Stimulated activated CD4-positive, alpha-beta T cell treated with anti-CD3 and anti-CD28 coated beads, Interleukin-1b, Interleukin-23, amount 100 ng/mL, for 4 hours (primary cell): ENCODE results near the gene SEPHS2.
A peak's percentile ranks its signal among the peaks of the same experiment; 100 is the strongest.
"Not testable (repeated sequence)": the region's sequence is repeated elsewhere in the genome, so short reads cannot be mapped to it uniquely, and the experiment has no call there.

ENCODE experiments used
- DNase-seq, 2 donors: peaks; one replicate each; pipeline ENCODE4 v3.0.0-alpha.2; 2020; ENCODE audit warnings: low read depth in 2 of 2

SEPHS2 gene

GRCh38 chr16:30470170-30470512 is 24.5 kb upstream of the SEPHS2 start:
- no peak for DNase-seq

GRCh38 chr16:30464078-30464477 is 18.4 kb upstream of the SEPHS2 start:
- no peak for DNase-seq

DNA sequence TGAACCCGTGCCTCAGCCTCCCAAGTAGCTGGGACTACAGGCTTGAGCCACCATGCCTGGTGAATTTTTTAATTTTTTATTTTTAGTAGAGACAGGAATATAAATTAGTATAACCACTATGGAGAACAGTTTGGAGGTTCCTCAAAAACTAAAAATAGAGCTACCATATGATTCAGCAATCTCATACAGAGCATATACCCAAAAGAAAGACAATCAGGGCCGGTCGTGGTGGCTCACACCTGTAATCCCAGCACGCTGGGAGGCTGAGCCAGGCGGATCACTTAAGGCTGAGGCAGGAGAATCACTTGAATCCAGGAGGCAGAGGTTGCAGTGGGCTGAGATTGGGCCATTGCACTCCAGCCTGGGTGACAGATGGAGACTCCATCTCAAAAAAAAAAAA is 15.8 kb upstream of the SEPHS2 start:
- DNase-seq: not testable (repeated sequence)

DNA sequence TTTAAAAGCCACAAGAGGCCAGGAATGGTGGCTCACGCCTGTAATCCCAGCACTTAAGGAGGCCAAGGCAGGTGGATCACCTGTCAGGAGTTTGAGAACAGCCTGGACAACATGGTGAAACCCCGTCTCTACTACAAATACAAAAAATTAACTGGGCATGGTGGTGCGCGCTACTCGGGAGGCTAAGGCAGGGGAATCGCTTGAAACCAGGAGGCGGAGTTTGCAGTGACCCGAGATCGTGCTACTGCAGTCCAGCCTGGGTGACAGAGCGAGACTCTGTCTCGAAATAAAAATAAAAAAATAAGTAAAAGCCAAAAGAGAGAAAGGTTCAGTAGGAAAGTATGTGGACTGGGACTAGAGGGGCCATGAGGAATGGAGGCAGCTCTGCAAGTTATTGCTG is 13.8 kb upstream of the SEPHS2 start:
- no peak for DNase-seq

DNA sequence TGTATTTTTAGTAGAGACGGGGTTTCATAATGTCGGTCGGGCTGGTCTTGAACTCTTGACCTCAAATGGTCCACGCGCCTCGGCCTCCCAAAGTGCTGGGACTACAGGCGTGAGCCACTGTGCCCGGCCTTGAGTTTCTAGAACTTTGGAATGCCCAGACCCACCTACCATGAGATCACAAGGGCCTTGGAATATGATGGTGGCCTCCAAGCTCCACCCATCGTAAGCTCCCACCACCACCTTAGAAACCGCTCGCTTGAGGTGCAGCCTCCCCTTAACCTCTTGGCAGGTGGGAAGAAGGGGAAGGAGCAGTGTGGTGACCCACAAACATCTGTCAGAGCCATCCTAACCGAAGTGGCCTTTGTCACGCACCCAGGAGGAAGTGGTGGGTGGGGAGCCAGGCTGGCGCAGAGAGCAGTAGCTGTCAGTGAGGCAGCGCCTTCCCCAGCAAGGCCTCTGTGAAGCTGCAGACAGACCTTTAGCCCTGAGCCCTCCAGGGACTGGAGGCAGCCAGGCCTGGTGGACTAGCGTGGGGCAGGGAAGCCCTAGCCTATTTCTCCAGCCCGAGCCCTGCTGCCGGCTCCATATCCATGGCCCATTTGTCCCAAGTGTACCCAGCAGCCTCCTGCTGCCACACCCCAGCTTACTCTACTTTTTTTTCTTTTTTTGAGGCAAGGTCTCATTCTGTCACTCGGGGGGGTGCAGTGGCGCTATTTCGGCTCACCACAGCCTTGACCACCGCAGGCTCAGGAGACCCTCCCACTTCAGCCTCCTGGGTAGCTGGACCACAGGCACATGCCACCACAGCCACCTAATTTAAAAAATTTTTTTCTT is 13.1 kb upstream of the SEPHS2 start:
- DNase-seq: peak; percentile 62 to 65

GRCh38 chr16:30457743-30458560 is 12.3 kb upstream of the SEPHS2 start:
- no peak for DNase-seq

- no peak for DNase-seq
Observed at GRCh38 chr16:30457256-30457655, 11.6 kb upstream of the SEPHS2 start.

GRCh38 chr16:30456302-30456701 is 10.6 kb upstream of the SEPHS2 start:
- no peak for DNase-seq

DNA sequence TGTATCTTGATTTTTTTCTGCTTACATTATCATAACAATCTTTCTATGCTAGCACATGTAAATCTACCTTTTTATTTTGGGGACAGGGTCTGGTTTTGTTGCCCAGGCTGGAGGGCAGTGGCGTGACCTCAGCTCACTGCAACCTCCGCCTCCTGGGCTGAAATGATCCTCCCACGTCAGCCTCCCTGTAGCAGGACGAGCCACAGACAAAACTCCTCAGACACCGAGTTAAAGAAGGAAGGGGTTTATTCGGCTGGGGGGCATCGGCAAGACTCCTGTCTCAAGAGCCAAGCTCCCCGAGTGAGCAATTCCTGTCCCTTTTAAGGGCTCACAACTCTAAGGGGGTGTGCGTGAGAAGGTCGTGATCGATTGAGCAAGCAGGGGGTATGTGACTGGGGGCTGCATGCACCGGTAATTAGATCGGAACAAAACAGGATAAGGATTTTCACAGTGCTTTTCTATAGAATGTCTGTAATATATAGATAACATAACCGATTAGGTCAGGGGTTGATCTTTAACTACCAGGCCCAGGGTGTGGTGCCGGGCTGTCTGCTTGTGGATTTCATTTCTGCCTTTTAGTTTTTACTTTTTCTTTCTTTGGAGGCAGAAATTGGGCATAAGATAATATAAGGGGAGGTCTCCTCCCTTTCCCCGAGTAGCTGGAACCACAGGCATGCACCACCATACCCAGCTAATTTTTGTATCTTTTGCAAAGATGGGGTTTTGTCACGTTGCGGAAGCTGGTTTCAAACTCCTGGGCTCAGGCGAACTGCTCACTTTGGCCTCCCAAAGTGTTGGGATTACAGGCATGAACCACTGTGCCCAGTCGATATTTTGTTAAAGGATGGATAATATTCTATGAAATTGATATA is 7.3 kb upstream of the SEPHS2 start:
- DNase-seq: not testable (repeated sequence)

DNA sequence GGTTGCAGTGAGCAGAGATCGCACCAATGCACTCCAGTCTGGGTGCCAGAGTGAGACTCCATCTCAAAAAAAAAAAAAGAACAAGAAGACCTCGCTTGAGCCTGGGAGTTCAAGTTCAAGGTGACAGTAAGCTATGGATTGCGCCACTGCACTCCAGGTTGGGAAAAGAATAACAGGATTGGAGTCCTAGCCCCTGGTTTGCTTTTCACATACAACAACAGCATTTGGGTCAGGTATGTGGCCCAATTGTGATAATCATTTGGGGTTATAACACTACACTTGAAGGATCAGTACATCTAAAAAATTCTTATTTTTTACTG is 3.4 kb upstream of the SEPHS2 start:
- no peak for DNase-seq

DNA sequence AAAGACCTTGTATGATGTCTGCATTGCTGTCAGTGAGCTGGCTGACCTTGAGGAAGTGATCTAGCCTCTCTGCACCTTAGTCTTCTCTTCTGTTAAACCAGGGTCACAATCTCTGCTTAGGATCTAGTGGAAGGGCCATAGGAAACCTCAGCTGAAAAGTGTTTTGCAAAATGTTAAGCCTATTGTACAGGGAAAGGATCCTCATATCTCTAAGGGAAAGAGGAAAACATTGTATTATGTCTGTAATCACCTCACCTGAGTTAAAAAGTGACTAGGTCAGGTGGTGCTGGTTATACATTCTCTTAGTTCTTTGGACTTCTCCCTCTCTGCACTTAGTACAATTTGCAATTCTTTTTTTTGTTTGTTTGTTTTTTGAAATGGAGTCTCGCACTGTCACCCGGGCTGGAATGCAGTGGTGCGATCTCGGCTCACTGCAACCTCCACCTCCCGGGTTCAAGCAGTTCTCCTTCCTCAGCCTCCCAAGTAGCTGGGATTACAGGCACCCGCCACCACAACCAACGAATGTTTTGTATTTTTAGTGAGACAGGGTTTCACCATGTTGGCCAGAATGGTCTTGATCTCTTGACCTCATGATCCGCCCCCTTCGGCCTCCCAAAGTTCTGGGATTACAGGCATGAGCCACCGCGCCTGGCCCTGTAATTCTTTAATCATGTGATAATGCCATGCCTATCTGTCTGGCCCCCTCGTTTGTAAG is 2.0 kb upstream of the SEPHS2 start:
- DNase-seq: no peak

DNA sequence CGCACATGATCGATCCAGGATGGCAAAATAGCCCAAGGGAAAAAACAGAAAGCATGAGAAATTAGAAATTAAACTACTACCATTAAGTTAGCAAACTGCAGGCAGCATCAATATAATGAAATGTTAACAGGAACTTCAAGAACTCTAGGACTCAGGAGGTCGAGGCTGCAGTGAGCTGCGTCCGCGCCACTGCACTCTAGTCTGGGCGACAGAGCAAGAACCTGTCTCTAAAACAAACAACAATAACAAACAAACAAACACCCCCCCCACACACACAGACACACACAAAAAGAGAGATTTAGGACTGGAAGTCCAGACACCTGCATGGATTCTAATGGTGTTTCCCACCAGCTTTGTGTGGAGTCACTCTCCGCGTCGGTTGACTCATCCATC is 525 bp upstream of the SEPHS2 start:
- DNase-seq: no peak

GRCh38 chr16:30445149-30445407 is 596 bp downstream of the SEPHS2 start:
- no peak for DNase-seq

DNA sequence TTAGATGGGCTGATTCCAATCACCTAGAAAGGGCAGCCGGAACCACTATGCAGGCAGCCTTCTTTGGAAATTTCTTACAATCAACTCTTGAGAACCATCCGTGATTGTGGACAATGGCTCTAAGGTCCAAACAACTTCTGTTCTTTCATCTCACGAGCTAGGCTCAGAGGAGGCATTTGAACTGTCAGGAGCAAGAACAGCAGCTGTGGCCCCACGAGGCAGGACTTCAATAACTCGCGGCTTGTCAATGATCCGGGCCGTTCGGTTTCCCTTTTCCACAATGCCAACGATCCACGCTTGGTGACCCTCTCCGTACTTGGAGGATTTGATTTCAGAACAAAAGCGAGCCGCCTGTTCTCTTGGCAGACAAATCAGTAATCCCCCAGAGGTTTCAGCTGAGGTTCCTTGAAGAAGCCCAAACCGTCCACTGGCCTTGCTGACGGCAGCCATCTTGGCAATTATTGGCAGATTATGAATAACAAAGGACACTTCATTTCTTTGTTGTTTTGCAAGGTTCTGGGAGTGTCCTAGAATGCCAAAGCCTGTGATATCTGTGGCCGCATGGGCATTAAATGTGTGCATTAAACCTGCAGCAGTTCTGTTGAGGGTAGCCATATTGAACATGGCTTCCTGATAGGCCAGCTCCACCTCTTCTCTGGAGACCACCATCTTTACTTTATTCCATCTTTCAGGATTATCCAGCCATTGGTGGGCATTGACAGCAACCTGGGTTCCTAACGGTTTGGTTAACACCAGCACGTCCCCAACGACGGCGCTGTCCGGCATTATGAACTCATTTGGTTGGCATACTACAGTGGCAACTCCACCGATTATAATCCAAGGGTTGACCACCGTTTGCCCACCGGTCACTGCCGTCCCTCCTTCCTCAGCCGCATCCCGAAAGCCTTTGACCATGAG is 1.2 kb downstream of the SEPHS2 start:
- no peak for DNase-seq

DNA sequence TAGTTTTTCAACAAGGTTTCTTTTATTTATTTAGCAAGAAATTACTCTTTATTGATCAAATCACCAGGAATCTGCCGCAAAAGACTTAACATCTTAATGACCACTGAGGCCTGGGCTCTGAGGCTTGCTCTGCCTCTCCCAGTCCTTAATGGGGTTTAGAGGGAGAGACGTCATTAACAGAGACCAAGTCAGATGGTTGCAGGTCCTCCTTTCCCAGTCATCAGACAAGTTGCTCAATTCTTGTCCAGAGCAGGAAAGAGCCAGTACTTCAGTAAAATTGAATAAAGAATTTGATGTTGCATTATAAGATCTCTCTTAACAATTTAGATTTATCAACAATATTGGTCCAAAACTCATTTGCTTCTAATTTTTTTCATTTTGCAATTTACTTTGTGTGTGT is 2.0 kb downstream of the SEPHS2 start:
- no peak for DNase-seq

DNA sequence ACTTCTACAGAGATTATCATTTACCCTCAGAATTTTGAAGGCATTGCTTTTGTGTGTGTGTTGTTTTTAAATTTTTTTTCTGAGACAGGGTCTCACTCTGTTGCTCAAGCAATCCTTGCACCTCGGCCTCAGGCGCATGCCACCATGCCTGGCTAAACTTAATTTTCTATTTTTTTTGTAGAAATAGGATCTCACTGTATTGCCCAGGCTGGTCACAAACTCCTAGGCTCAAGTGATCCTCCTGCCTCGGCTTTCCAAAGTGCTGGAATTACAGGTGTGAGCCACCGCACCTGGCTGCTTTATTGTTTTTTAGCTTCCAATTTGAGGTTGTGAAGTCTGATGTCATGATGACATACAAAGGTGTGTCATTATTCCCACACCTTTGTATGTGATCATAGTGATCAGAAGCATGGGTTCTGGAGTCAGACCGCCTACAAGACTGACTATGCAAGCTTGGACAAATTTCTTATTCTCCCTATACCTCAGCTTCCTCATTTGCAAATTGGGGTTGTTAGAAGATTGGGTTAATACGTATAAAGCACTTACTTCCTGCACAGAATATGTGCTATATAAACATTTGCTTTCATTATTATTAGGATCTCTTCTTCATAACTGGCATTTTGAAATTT is 5.8 kb downstream of the SEPHS2 start:
- DNase-seq: no peak

- no peak for DNase-seq
Observed at GRCh38 chr16:30438835-30439234, 6.8 kb downstream of the SEPHS2 start.

- DNase-seq: no peak
Observed at GRCh38 chr16:30437511-30438046, 8.1 kb downstream of the SEPHS2 start.

DNA sequence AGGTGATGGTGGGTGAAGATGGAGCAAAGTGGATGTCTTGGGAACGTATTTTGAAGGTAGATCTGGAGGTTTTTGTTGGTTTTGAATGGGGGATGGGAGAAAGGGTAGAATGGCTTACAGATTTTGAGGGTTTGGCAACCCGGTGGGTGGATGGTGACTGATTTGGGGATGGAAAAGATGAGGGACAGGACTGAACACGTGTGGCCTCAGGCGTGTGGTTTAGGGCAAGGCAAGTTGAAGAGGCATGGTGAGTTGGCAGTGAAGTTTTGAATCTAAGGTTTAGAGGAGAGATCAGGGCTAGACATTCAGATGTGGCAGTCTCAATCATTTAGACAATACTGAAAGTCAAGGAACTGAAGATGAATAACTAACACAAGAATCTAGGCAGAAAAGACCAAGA is 10.8 kb downstream of the SEPHS2 start:
- no peak for DNase-seq

GRCh38 chr16:30430428-30430970 is 15.2 kb downstream of the SEPHS2 start:
- peak in 1 of 2 donors; percentile 12 for DNase-seq
